ENCODE results near the gene CFAP221.

Gene CFAP221

GRCh38 chr2:119647440-119648169, 103.4 kb downstream of the CFAP221 start:
- no peak for DNase-seq

DNA sequence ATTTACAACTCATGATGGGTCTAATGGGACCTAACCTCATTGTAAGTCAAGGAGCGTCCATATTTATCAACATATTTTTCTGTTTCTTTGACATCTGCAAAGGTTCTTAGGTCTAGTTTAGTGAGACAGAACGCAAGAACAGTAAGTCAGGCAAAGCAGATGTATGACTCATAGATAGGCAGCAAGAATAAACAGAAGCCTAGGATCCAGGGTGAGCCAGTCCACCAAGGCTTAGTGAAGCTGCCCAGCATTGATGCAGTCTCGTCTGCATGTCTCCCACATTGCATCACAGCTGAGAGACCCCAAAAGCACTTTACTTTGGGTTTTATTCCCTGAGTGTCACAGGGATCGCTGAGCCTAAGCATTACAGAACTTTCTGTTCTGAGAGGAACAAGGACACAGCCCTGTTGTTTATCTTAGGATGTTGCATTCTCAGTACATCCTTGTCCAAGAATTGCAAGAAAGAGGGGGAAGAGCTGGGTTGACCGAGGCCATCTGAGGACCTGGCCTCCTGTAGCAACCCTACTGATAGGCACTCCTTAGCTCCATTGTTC, 105.2 kb downstream of the CFAP221 start:
- no peak for DNase-seq

DNA sequence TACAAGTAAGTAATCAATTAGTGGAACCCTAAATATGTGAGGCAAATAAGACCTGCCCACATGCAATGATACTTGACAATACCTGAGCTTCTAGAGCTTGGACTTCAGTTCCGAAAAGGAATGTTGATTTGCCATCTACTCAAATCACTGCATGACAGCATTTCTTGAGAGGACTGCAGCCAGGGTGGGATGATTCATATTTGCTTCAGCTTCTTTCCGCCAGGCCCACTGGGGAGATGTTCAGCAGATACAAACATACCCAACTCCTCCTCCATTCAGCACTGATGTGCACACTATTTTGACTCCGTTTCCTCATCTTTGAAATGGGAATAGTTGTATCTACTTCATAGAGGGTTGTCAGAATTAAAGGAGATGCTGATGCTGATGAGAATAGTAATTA, 106.0 kb downstream of the CFAP221 start:
- no peak for DNase-seq

DNA sequence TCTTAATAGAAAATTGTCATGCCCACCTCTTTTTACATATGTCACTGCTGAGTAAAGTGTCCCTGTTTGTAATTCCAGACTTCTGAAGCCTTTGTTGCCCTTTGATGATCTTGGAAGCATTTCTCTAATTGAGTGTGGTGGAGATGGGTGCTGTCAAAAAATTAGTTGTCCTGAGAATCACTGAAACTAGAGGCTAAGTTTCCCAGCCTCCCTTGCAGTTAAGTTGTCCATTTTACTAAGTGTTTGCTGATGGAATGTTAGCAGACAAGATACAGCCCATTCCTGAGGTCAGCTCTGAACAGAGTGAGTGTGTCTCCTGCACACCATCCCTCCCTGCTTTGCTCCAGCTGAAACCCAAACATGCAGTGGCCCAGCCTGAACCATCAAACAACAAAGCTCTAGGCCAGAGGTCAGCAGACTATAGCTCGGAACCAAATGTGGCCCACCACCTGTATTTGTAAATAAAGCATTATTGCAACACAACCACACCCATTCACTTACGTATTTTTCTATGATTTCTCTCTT, 106.7 kb downstream of the CFAP221 start:
- DNase-seq = no peak

- no peak for DNase-seq
Measured at GRCh38 chr2:119657466-119658145, 113.4 kb downstream of the CFAP221 start.

DNA sequence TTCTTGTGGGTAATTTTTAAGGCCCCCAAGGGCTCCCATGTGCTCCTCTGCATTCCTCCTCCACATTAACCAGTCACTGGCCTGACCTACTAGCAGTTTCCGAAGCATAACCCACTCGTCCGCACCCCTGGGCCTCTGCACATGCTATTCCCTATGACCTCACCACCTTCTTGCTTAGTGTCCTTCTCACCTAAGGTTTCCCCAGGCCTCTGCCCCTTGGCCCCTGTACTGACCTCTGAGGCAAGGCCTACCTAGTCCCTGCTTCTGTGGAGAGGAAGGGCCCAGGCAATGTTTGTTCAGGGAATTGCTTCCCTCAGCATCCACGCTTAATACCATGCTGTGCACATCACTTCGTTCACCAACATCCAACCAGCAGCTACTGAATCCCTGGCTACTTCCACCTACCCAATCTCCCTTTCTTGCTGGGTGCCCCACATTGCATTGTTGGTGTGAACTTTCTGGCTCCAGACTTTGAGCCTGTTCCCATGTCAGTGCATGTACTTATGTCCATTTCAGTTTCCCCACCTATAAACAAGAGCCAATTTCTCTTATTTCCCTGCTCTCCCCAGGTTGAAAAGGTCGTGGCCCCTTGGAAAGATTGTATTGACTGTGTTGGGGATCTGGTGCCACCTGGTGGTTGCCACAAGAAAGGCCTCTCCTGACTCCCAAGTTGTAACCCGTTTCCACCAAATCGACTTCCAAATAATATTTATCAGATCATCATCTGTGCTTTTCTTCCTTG, 115.5 kb downstream of the CFAP221 start:
- peak; percentile 40 for DNase-seq

DNA sequence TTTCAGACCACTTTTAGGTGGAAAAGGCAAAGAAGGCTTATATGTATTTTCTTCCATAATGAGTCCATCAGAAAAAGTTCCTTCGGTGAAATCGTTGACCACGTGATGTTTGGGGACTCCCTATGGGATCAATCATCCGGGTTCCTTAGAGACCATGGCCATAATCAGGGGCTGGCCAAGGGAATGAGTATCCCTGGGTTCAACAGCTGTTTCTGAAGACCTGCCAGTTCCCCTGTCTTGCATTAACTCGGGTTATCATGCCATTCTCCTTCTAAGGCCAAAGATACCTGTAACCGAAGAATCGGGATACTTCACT, 116.1 kb downstream of the CFAP221 start:
- DNase-seq = no peak

- DNase-seq = no peak
Measured at GRCh38 chr2:119662297-119662696, 118.0 kb downstream of the CFAP221 start.

DNA sequence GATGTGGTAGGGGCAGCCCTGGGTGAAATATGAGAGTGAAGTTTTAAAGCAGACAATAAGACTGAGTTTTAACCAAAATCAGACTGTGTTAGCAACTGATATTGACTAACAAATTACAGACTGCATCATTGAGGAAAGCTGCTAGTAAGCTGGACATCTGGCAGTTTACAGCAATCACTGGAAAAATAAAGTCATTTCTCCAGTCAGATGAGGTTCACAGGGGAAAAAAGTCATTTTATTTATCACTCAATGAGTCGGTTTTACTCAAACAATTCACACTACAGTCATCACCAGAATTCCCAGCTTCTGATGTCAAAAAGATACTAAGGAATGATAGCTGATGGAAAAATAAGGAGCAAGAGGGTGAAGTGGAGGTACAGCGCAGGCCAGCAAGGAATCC, 124.3 kb downstream of the CFAP221 start:
- no peak for DNase-seq

GRCh38 chr2:119671016-119671415, 126.8 kb downstream of the CFAP221 start:
- no peak for DNase-seq

DNA sequence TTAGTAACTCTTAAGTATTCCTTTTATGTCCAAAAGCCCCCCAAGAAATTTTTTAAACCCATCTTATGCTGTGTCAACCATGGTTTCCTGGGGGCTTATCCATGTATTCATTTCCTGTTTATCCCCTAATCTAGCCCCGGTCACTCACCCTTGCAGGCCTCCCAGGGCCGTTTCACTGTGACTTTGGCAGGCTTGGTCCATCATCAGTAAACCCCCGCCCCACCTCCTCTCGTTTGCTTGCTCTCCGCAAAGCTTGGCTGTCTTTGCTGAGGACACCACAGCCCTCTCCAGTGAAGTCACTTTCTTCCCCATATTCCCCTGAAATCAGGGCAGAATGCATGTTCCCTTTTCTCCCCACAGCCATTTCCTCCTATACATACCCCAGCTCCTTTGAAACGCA, 127.5 kb downstream of the CFAP221 start:
- DNase-seq = no peak

DNA sequence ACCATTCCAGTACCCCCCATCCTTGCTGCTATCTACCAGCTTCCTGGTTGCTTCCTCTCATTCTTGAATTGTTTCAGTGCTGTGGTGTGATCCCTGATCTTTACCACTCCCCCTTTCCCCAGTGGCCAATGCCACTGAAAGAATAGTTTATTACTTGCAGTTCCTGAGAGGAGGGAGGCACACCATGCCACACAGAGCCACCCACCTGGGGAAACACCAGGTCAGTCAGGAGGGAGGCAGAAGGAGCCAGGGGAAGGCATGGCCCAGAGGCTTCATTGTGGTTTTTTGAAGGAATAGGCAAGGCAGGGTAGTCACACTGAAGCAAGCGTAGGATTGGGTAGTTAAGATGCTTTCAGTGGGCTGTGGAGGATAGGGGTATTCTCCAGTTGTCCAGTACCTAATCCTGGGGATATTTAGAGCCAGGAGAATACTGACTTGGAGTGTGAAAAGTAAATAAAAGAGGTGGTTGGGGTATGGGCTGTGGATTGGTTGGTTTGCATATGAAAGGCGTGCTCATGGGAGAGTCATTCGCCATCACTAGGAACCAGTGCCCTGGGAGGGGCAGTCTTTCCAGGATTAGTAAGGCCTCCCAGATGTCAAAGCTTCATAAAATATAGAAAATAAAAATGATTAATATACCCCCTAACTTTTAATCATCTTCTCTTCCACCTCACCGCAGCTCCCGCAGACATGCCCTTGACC, 128.1 kb downstream of the CFAP221 start:
- DNase-seq = no peak

- DNase-seq = no peak
Measured at GRCh38 chr2:119673796-119674195, 129.5 kb downstream of the CFAP221 start.

GRCh38 chr2:119674711-119675500, 130.7 kb downstream of the CFAP221 start:
- no peak for DNase-seq

GRCh38 chr2:119678021-119678656, 133.9 kb downstream of the CFAP221 start:
- peak; percentile 90 for DNase-seq

- DNase-seq = no peak
Measured at GRCh38 chr2:119679526-119679837, 135.2 kb downstream of the CFAP221 start.

DNA sequence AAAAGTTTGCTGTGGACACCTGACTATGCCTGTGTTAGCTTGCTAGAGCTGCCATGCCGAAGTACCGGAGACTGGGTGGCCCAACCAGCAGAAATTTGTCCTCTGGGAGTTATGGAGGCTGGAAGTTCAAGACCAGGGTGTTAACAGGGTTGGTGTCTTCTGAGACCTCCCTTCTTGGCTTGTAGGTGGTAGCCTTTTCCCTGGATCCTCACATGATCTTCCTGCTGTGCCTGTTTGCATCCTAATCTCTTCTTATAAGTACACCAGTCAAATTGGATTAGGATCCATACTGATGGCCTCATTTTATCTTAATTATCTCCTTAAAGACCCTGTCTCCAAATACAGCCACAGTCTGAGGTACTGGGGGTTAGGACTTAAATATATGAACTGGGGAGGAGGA, 135.6 kb downstream of the CFAP221 start:
- no peak for DNase-seq

DNA sequence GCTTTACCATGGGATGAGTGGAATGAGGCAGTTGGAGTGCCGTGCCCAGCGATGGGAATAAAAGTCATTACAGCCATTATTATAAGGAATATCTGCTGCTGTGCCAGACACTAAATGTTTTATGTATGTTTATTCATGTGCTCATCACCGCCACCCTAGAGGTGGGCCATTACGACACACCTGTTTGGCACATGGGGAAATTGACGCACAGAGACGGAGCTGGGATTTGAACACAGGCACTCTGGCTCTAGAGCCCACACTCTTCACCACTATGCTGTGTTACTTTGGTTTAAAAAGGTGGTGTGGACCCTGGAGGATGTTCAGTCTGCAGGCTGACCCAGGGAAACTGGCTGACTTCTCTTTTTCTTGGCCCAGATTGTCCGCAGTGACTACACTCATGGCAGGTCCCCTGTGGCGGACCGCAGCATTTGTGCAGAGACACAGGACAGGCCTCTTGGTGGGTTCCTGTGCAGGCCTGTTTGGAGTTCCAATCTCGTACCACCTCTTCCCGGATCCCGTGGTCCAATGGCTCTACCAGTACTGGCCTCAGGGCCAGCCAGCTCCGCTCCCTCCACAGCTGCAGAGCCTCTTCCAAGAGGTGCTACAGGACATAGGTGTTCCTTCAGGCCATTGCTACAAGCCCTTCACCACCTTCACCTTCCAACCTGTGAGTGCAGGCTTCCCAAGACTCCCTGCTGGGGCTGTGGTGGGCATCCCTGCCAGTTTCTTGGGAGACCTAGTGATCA, 136.4 kb downstream of the CFAP221 start:
- DNase-seq = no peak

GRCh38 chr2:119681203-119681867, 137.1 kb downstream of the CFAP221 start:
- no peak for DNase-seq

GRCh38 chr2:119681868-119682220, 137.6 kb downstream of the CFAP221 start:
- DNase-seq = no peak

DNA sequence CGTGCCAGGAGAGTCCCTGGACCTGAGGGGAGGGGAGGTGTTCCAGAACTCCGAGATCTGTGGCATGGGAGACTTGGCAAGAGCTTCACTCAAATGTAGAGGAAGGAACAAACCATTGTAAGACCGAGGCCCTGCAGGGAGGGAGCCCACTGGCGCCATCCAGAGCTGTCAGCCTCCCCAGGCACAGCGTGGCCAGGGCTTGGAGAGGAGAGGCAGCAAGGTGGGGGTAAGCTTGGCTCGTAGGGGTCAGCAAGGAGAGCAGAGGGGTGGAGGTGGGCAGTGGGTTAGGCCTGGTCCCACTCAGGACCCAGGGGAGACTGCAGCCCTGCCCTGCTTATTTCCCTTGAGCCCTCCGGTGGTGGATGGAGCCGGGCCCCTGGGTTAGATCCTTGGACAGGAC, 138.3 kb downstream of the CFAP221 start:
- DNase-seq = no peak

All from DMS79 treated with DMSO at 0.1 percent for 48 hours (cell line).